K562 (cell line): ENCODE data around the gene RPL22. TPM values are rescaled to one million over a fixed set of nuclear protein-coding genes. Genes with fewer than 3 reads are reported as not detected.

Source experiments
- EGR1 ChIP-seq: fragments of 450-650 bp; conservative IDR thresholded peaks from 2 replicates; pipeline ENCODE4 v1.6.1; 2017; ENCODE audit warnings: mild to moderate bottlenecking
- HNRNPH1 ChIP-seq: fragments of 200-400 bp; formaldehyde crosslinking; optimal IDR thresholded peaks from 2 replicates; pipeline ENCODE3; 2017; ENCODE audit warnings: low read depth, mild to moderate bottlenecking, low read length, moderate library complexity
- MYBL2 ChIP-seq, 2 experiments: fragments of 450-650 bp in 1 of 2; sonication (generic) in 1 of 2; formaldehyde crosslinking in 1 of 2; IDR thresholded peaks; 2 replicates each; pipeline versions ENCODE4 v1.6.1 to v1.8.1; 2017 to 2022; ENCODE audit warnings: borderline replicate concordance in 1 of 2, inconsistent platforms in 1 of 2, low read depth in 1 of 2, mild to moderate bottlenecking in 1 of 2, missing genetic modification reagents in 1 of 2, moderate library complexity in 1 of 2
- NFE2L1 ChIP-seq: fragments of 450-650 bp; IDR thresholded peaks from 2 replicates; pipeline ENCODE4 v1.6.1; 2016; ENCODE audit warnings: missing genetic modification characterization, low read depth, mild to moderate bottlenecking, missing compliant biosample characterization, moderate library complexity, borderline replicate concordance
- RCOR1 ChIP-seq, 2 experiments: IDR thresholded peaks; 2 replicates each; pipeline ENCODE4 v1.6.1; 2012; ENCODE audit warnings: low read depth in 2 of 2, low read length in 2 of 2, borderline replicate concordance in 1 of 2, improper control_type of control experiment in 1 of 2
- SMAD1 ChIP-seq: fragments of 150-350 bp; IDR thresholded peaks from 2 replicates; pipeline ENCODE4 v1.6.1; 2014; ENCODE audit warnings: low read length, low read depth; ENCODE audit not compliant: partially characterized antibody
- SRSF9 ChIP-seq: fragments of 200-400 bp; formaldehyde crosslinking; IDR thresholded peaks from 2 replicates; pipeline ENCODE4 v1.6.1; 2017; ENCODE audit warnings: low read depth, low read length, borderline replicate concordance
- TCF7L2 ChIP-seq: fragments of 150-350 bp; IDR thresholded peaks from 2 replicates; pipeline ENCODE4 v1.6.1; 2016; ENCODE audit warnings: low read depth, mild to moderate bottlenecking, low read length, moderate library complexity
- YBX1 ChIP-seq: fragments of 450-650 bp; IDR thresholded peaks from 2 replicates; pipeline ENCODE4 v1.7.1; 2016; ENCODE audit warnings: mild to moderate bottlenecking
- ZNF12 ChIP-seq: sonication (generic); formaldehyde crosslinking; IDR thresholded peaks from 2 replicates; pipeline ENCODE4 v1.4.0; 2020; ENCODE audit warnings: mild to moderate bottlenecking, missing genetic modification reagents
- ZNF311 ChIP-seq: fragments of 250-450 bp; sonication (Bioruptor Pico); IDR thresholded peaks from 2 replicates; pipeline ENCODE4 v1.4.0; 2020; ENCODE audit warnings: mild to moderate bottlenecking, moderate library complexity
- ZNF436 ChIP-seq: fragments of 250-450, 450-650 bp; sonication (Bioruptor Pico); formaldehyde crosslinking; IDR thresholded peaks from 2 replicates; pipeline ENCODE4 v1.7.0; 2020; ENCODE audit warnings: mild to moderate bottlenecking
- ZNF507 ChIP-seq: conservative IDR thresholded peaks from 2 replicates; pipeline ENCODE4 v1.6.1; 2017; ENCODE audit warnings: missing genetic modification characterization, missing compliant biosample characterization
- ZNF583 ChIP-seq: fragments of 250-450 bp; sonication (Bioruptor Pico); IDR thresholded peaks from 2 replicates; pipeline ENCODE4 v1.4.0; 2020
- ZNF766 ChIP-seq: fragments of 200-800 bp; sonication (Bioruptor generic); conservative IDR thresholded peaks from 2 replicates; pipeline ENCODE4 v1.6.1; 2016; ENCODE audit warnings: missing genetic modification characterization, missing compliant biosample characterization
- polyA plus RNA-seq, 8 experiments: library from polyadenylated mRNA; depleted of rRNA in 4 of 8; stranded (reverse) in 5 of 8; unstranded in 3 of 8; fragments of >200 nt; fragmentation: Nextera tagmentation in 2 of 8; fragmentation: Illumina TruSeq in 1 of 8; extraction: Ambion mirVana in 2 of 8; extraction: Trizol in 1 of 8; gene quantifications; 2 replicates each; pipeline versions ENCODE4 v1.2.1 to v1.2.3, GENCODE V29; 2011 to 2014; ENCODE audit warnings: inconsistent platforms in 1 of 8, missing spikeins in 1 of 8
- total RNA-seq, 7 experiments: library from RNA; depleted of rRNA in 6 of 7; stranded (reverse); fragments of >200 nt in 6 of 7; fragmentation: Illumina TruSeq in 2 of 7; extraction: Trizol in 2 of 7; gene quantifications; 2 replicates each; pipeline versions ENCODE4 v1.2.1 to v1.2.3, GENCODE V29; 2011 to 2021; ENCODE audit warnings: low replicate concordance in 1 of 7
- TF ChIP-seq, protein P1 (sequence below): fragments of 450-650 bp; IDR thresholded peaks from 2 replicates; pipeline ENCODE4 v1.6.1; 2016; ENCODE audit warnings: low read depth
- TF ChIP-seq, protein P2 (sequence below): IDR thresholded peaks from 2 replicates; pipeline ENCODE4 v1.6.1; 2016; ENCODE audit warnings: missing genetic modification characterization, missing compliant biosample characterization

RPL22 gene
- total and polyA plus RNA-seq, 9 of the 15 experiments (the other 6 are each of a cell fraction or from before 2014, with no cell fraction given): 467 to 1,165 (median 607) TPM

DNA sequence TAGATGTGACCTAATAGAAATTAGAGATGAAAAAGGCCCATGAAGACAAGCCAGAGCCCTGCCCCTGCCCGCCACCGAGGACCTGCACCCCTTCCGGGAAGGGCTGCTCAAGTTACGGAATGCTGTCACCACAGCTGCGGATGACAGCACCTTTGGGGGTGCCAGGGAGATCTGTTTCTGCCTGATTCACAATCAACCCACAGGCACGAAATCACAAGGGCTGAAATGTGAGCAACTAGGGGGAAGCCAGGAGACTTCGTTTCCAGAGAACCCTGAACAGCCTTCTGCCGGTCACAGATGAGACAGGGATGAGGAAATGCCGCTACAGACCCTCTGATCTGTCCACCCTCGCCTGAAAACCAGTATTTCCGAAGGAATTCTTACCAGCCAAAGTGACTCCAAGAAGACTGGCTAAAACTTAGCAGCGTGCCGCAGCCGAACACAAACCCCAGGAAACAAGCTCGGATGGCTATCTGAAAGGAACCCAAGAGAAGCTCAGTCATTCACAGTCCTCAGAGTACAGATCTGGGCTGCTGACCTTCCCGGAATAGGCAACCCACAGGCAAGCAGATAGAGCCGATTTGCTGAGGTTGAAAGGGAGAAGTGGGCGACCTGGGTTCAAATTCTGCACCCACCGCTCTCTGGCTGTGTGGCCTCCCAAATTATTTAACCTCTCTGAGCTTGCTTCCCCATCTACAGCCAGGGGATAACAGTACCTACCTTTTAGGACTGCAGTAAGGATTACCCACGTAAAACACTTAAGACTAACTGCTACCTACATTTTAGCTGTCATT lies 35.3 kb upstream of the RPL22 start (continued):
- TF ChIP-seq, protein P1, sequence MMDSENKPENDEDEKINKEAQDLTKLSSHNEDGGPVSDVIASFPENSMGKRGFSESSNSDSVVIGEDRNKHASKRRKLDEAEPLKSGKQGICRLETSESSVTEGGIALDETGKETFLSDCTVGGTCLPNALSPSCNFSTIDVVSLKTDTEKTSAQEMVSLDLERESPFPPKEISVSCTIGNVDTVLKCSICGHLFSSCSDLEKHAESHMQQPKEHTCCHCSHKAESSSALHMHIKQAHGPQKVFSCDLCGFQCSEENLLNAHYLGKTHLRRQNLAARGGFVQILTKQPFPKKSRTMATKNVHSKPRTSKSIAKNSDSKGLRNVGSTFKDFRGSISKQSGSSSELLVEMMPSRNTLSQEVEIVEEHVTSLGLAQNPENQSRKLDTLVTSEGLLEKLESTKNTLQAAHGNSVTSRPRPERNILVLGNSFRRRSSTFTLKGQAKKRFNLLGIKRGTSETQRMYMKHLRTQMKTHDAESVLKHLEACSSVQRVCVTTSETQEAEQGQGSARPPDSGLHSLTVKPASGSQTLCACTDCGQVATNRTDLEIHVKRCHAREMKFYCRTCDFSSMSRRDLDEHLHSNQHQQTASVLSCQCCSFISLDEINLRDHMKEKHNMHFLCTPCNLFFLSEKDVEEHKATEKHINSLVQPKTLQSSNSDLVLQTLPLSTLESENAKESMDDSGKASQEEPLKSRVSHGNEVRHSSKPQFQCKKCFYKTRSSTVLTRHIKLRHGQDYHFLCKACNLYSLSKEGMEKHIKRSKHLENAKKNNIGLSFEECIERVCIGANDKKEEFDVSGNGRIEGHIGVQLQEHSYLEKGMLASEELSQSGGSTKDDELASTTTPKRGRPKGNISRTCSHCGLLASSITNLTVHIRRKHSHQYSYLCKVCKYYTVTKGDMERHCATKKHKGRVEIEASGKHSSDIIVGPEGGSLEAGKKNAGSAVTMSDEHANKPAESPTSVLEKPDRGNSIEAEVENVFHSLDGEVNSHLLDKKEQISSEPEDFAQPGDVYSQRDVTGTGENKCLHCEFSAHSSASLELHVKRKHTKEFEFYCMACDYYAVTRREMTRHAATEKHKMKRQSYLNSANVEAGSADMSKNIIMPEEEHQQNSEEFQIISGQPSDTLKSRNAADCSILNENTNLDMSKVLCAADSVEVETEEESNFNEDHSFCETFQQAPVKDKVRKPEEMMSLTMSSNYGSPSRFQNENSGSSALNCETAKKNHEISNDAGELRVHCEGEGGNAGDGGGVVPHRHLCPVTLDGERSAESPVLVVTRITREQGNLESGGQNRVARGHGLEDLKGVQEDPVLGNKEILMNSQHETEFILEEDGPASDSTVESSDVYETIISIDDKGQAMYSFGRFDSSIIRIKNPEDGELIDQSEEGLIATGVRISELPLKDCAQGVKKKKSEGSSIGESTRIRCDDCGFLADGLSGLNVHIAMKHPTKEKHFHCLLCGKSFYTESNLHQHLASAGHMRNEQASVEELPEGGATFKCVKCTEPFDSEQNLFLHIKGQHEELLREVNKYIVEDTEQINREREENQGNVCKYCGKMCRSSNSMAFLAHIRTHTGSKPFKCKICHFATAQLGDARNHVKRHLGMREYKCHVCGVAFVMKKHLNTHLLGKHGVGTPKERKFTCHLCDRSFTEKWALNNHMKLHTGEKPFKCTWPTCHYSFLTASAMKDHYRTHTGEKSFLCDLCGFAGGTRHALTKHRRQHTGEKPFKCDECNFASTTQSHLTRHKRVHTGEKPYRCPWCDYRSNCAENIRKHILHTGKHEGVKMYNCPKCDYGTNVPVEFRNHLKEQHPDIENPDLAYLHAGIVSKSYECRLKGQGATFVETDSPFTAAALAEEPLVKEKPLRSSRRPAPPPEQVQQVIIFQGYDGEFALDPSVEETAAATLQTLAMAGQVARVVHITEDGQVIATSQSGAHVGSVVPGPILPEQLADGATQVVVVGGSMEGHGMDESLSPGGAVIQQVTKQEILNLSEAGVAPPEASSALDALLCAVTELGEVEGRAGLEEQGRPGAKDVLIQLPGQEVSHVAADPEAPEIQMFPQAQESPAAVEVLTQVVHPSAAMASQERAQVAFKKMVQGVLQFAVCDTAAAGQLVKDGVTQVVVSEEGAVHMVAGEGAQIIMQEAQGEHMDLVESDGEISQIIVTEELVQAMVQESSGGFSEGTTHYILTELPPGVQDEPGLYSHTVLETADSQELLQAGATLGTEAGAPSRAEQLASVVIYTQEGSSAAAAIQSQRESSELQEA: no peak
- TF ChIP-seq TCF7L2 (no peak), NFE2L1 (tag) (no peak), ZNF507 (tag) (no peak), MYBL2 (IDR thresholded peaks at IDR 0.05; ENCODE audit: low read depth) (no peak), MYBL2 (CRISPR knock-in tag; IDR thresholded peaks at IDR 0.05; ENCODE audit: borderline replicate concordance) (no peak), ZNF583 (CRISPR knock-in tag) (no peak), RCOR1 (IDR thresholded peaks at IDR 0.05; ENCODE audit: borderline replicate concordance in 1 of 2, low read depth in 2 of 2, low read length in 2 of 2) (peak in 1 of 2 experiments; percentile 67; a peak in 1 of 4 replicates), EGR1 (no peak), SRSF9 (no peak), ZNF766 (CRISPR knock-in tag) (no peak), ZNF311 (no peak), ZNF12 (no peak), ZNF436 (CRISPR knock-in tag) (no peak), YBX1 (no peak), SMAD1 (no peak), HNRNPH1 (no peak)
- TF ChIP-seq, protein P2, sequence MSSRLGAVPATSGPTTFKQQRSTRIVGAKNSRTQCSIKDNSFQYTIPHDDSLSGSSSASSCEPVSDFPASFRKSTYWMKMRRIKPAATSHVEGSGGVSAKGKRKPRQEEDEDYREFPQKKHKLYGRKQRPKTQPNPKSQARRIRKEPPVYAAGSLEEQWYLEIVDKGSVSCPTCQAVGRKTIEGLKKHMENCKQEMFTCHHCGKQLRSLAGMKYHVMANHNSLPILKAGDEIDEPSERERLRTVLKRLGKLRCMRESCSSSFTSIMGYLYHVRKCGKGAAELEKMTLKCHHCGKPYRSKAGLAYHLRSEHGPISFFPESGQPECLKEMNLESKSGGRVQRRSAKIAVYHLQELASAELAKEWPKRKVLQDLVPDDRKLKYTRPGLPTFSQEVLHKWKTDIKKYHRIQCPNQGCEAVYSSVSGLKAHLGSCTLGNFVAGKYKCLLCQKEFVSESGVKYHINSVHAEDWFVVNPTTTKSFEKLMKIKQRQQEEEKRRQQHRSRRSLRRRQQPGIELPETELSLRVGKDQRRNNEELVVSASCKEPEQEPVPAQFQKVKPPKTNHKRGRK: no peak
